ENCODE data around the gene TUBG2. TPM values are rescaled to one million over a fixed set of nuclear protein-coding genes. Genes with fewer than 3 reads are reported as not detected.

The TUBG2 gene
- total and polyA plus RNA-seq, 2 of the 8 experiments (the other 6 are each of a cell fraction or from before 2014, with no cell fraction given): 14.8 to 16.6 TPM

DNA sequence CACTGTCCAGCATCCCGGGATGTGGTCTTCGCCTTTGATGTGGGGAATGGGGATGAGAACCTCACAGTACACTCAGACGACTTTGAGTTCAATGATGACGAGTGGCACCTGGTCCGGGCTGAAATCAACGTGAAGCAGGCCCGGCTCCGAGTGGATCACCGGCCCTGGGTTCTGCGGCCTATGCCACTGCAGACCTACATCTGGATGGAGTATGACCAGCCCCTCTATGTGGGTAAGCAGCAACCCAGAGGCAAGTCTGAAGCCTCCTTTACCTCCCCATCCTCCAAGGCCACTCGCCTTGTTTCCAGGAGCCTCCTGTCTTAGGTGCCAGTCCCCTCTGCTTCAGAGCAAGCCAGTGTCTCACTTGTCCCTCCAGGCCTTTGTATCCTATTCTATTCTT is 33.4 kb downstream of the TUBG2 start:
- Histone ChIP-seq H4K91ac (replicated peaks; ENCODE audit: insufficient read length, low read length) (no peak overlapping the region), H4K8ac (ENCODE audit: extremely low read depth, insufficient read depth, low read length) (no peak overlapping the region), H3K18ac (ENCODE audit: extremely low read depth, low read length) (no peak overlapping the region), H3K56ac (replicated peaks; ENCODE audit: insufficient read length, low read depth, low read length) (no peak overlapping the region), H3K14ac (ENCODE audit: insufficient read length) (no peak overlapping the region), H2BK20ac (ENCODE audit: low read length) (no peak overlapping the region), H4K20me1 (replicated peaks in 1 of 2; ENCODE audit: control insufficient read depth in 1 of 2, insufficient read depth in 2 of 2, low read length in 2 of 2) (peaks cover 0 to 5% of the 10 kb centered on the region in 2 experiments), H2BK120ac (replicated peaks; ENCODE audit: low read depth, low read length) (no peak overlapping the region), H2BK5ac (ENCODE audit: low read depth, low read length) (no peak overlapping the region), H3K79me1 (ENCODE audit: low read depth, low read length) (no peaks in the 10 kb centered on the region), H4K5ac (ENCODE audit: insufficient read length, low read depth, low read length) (no peak overlapping the region), H3K36me3 (ENCODE audit: control insufficient read depth in 2 of 4, insufficient read depth in 4 of 4, low read length in 3 of 4) (peaks cover 0 to 6% (median under 1%) of the 10 kb centered on the region in 4 experiments; a peak in 3 of 8 replicates), H3K9me3 (ENCODE audit: insufficient read depth in 2 of 2, low read depth in 1 of 2, low read length in 1 of 2) (no peaks in the 10 kb centered on the region), H2AFZ (ENCODE audit: low read length) (no peak overlapping the region), H3K4me3 (ENCODE audit: extremely low read depth in 1 of 4, insufficient read depth in 2 of 4, low read depth in 3 of 4, low read length in 4 of 4) (no peak overlapping the region), H3K4me2 (ENCODE audit: insufficient read depth in 1 of 2, low read depth in 2 of 2, low read length in 2 of 2) (no peak overlapping the region), H3K79me2 (ENCODE audit: control insufficient read depth in 1 of 2, insufficient read depth in 2 of 2, low read length in 2 of 2) (no peaks in the 10 kb centered on the region), H2BK15ac (ENCODE audit: low read length) (no peak overlapping the region), H2BK12ac (ENCODE audit: low read depth, low read length) (no peak overlapping the region), H3K4me1 (replicated peaks in 1 of 4; ENCODE audit: control insufficient read depth in 3 of 4, insufficient read depth in 4 of 4, low read length in 3 of 4) (0 out of 7 replicates have a peak, but pooled peaks cover 0 to 3% (median 0%) of the 10 kb centered on the region in 4 experiments), H3K27ac (ENCODE audit: low read depth, low read length) (no peak overlapping the region), H3K9ac (replicated peaks in 1 of 4; ENCODE audit: extremely low read depth in 1 of 4, low read depth in 3 of 4, low read length in 3 of 4) (no peak overlapping the region), H3K23ac (ENCODE audit: insufficient read length) (no peak overlapping the region), H3K23me2 (ENCODE audit: low read depth, low read length) (0 out of 2 replicates have a peak, but pooled peaks cover 2% of the 10 kb centered on the region), H3K27me3 (replicated peaks in 1 of 4; ENCODE audit: control insufficient read depth in 3 of 4, extremely low read depth in 1 of 4, insufficient read depth in 3 of 4, low read length in 3 of 4) (no peaks in the 10 kb centered on the region), H3K4ac (replicated peaks; ENCODE audit: insufficient read length, low read depth, low read length) (no peak overlapping the region), H2AK5ac (ENCODE audit: low read depth, low read length) (no peak overlapping the region)
- FAIRE-seq: no peak
- 92% methylated on average over 11 of the region's 11 CpGs; no CpG with 5 or more reads in 1 of the 2 experiments for WGBS, 2 experiments (ENCODE audit: extremely low coverage in 1 of 2, insufficient coverage in 1 of 2, insufficient read length in 1 of 2, insufficient replicate concordance in 2 of 2, low coverage in 1 of 2, low lambda C conversion rate in 2 of 2, missing lambda C conversion rate in 1 of 2)
- no peak for DNase-seq (ENCODE audit: low read depth in 1 of 2, low spot score in 2 of 2)
- TF ChIP-seq RNF2 (IDR thresholded peaks at IDR 0.05; ENCODE audit: borderline replicate concordance, low read depth, low read length, missing control alignments, poor library complexity, severe bottlenecking): no peak
- no peak for TF ChIP-seq SRF (IDR thresholded peaks at IDR 0.05; ENCODE audit: low read depth, low read length)
- no peak for TF ChIP-seq CBX8 (IDR thresholded peaks at IDR 0.05; ENCODE audit: borderline replicate concordance, low read depth, low read length)
- TF ChIP-seq ZNF274 (IDR thresholded peaks at IDR 0.05; ENCODE audit: borderline replicate concordance, extremely low read depth, low read length): no peak
- TF ChIP-seq, protein P1, sequence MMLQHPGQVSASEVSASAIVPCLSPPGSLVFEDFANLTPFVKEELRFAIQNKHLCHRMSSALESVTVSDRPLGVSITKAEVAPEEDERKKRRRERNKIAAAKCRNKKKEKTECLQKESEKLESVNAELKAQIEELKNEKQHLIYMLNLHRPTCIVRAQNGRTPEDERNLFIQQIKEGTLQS (IDR thresholded peaks at IDR 0.05; ENCODE audit: insufficient read depth, low read depth, low read length): no peak
- TF ChIP-seq TCF12 (IDR thresholded peaks at IDR 0.05; ENCODE audit: low read depth, low read length): no peak
- TF ChIP-seq CBX5 (IDR thresholded peaks at IDR 0.05; ENCODE audit: low read depth, low read length): no peak
- no peak for TF ChIP-seq JUN (IDR thresholded peaks at IDR 0.05; ENCODE audit: low read depth, low read length)
- ChIA-PET POLR2A (ENCODE audit: partially characterized antibody) (interaction anchor here (0.9 to 3.0 kb wide), 3 partner anchors 9 to 11 kb away, joined by 3 to 9 read pairs (median 3); no protein-coding TSS in a partner anchor), CTCF (ENCODE audit: partially characterized antibody) (interaction anchor here (1.3 to 1.4 kb wide), 2 partner anchors 9 to 18 kb away, joined by 3 read pairs; no protein-coding TSS in a partner anchor)
